ENCODE results near the gene ABHD10.

ABHD10 gene

GRCh38 chr3:112013058-112013783, 34.4 kb downstream of the ABHD10 start:
- H3K9me3 ChIP-seq (ENCODE audit: low read length) = no peaks in the 10 kb centered on the region
- no peak overlapping the region for H2AFZ ChIP-seq (ENCODE audit: low read length)
- H3F3A ChIP-seq (ENCODE audit: insufficient read depth, low read length) = no peaks in the 10 kb centered on the region
- no peaks in the 10 kb centered on the region for H3K9me2 ChIP-seq (ENCODE audit: low read depth, low read length)
- H4K20me1 ChIP-seq (ENCODE audit: insufficient read depth, low read length) = no peaks in the 10 kb centered on the region
- H3K36me3 ChIP-seq (ENCODE audit: insufficient read depth, low read length) = no peaks in the 10 kb centered on the region
- TF ChIP-seq CTCF (IDR thresholded peaks at IDR 0.05; ENCODE audit: low read length) (peak; percentile 73), EZH2 (IDR thresholded peaks at IDR 0.05; ENCODE audit: borderline replicate concordance, low read length) (no peak)
- H3K4me1 ChIP-seq (ENCODE audit: insufficient read depth, low read length, severe bottlenecking) = peaks cover 4% of the 10 kb centered on the region
- H3K27ac ChIP-seq (ENCODE audit: low read depth, low read length, poor library complexity, severe bottlenecking) = no peak overlapping the region
- no peaks in the 10 kb centered on the region for H3K79me2 ChIP-seq (ENCODE audit: insufficient read depth, low read length)
- no peak overlapping the region for H3K9ac ChIP-seq (ENCODE audit: low read length)
- H3K4me2 ChIP-seq (ENCODE audit: low read length) = no peak overlapping the region
- H3K4me3 ChIP-seq (ENCODE audit: low read depth, low read length, poor library complexity, severe bottlenecking) = no peak overlapping the region
- H3K27me3 ChIP-seq (ENCODE audit: insufficient read depth, low read length) = no peaks in the 10 kb centered on the region; the same call in 1 of the 2 replicates

- Histone ChIP-seq H3K79me2 (ENCODE audit: insufficient read depth, low read length) (no peaks in the 10 kb centered on the region), H3K4me3 (ENCODE audit: low read depth, low read length, poor library complexity, severe bottlenecking) (no peak overlapping the region), H3K4me1 (ENCODE audit: insufficient read depth, low read length, severe bottlenecking) (peaks cover 4% of the 10 kb centered on the region), H3K9ac (ENCODE audit: low read length) (no peak overlapping the region), H3K27me3 (ENCODE audit: insufficient read depth, low read length) (no peaks in the 10 kb centered on the region; the same call in 1 of the 2 replicates), H3K36me3 (ENCODE audit: insufficient read depth, low read length) (no peaks in the 10 kb centered on the region), H3K27ac (ENCODE audit: low read depth, low read length, poor library complexity, severe bottlenecking) (no peak overlapping the region), H4K20me1 (ENCODE audit: insufficient read depth, low read length) (no peaks in the 10 kb centered on the region), H3K9me2 (ENCODE audit: low read depth, low read length) (no peaks in the 10 kb centered on the region), H2AFZ (ENCODE audit: low read length) (no peak overlapping the region), H3F3A (ENCODE audit: insufficient read depth, low read length) (no peaks in the 10 kb centered on the region), H3K4me2 (ENCODE audit: low read length) (no peak overlapping the region), H3K9me3 (ENCODE audit: low read length) (no peaks in the 10 kb centered on the region)
- TF ChIP-seq CTCF (IDR thresholded peaks at IDR 0.05; ENCODE audit: low read length) (no peak), EZH2 (IDR thresholded peaks at IDR 0.05; ENCODE audit: borderline replicate concordance, low read length) (no peak)
These were observed 34.9 kb downstream of the ABHD10 start for GRCh38 chr3:112013784-112014143.

GRCh38 chr3:112017091-112017490, 38.3 kb downstream of the ABHD10 start:
- TF ChIP-seq CTCF (IDR thresholded peaks at IDR 0.05; ENCODE audit: low read length) (no peak), EZH2 (IDR thresholded peaks at IDR 0.05; ENCODE audit: borderline replicate concordance, low read length) (no peak)
- H3K4me2 ChIP-seq (ENCODE audit: low read length) = no peak overlapping the region
- no peak overlapping the region for H3K4me3 ChIP-seq (ENCODE audit: low read depth, low read length, poor library complexity, severe bottlenecking)
- H2AFZ ChIP-seq (ENCODE audit: low read length) = no peak overlapping the region
- no peaks in the 10 kb centered on the region for H4K20me1 ChIP-seq (ENCODE audit: insufficient read depth, low read length)
- H3K9me2 ChIP-seq (ENCODE audit: low read depth, low read length) = no peaks in the 10 kb centered on the region
- no peak overlapping the region for H3K27ac ChIP-seq (ENCODE audit: low read depth, low read length, poor library complexity, severe bottlenecking)
- H3K4me1 ChIP-seq (ENCODE audit: insufficient read depth, low read length, severe bottlenecking) = peaks cover 4% of the 10 kb centered on the region
- no peaks in the 10 kb centered on the region for H3K9me3 ChIP-seq (ENCODE audit: low read length)
- H3F3A ChIP-seq (ENCODE audit: insufficient read depth, low read length) = no peaks in the 10 kb centered on the region
- H3K27me3 ChIP-seq (ENCODE audit: insufficient read depth, low read length) = no peaks in the 10 kb centered on the region
- no peaks in the 10 kb centered on the region for H3K36me3 ChIP-seq (ENCODE audit: insufficient read depth, low read length)
- no peaks in the 10 kb centered on the region for H3K79me2 ChIP-seq (ENCODE audit: insufficient read depth, low read length)
- no peak overlapping the region for H3K9ac ChIP-seq (ENCODE audit: low read length)
